Coronary artery (tissue), 2 donors: Measurements from ENCODE around the gene PHLPP2.

Experiments
- DNase-seq: peaks from one replicate; pipeline ENCODE4 v3.0.0-alpha.2; 2017; ENCODE audit warnings: low spot score
- H3K27ac ChIP-seq, 2 donors: fragments of 200-600 bp; sonication (generic); one replicate each; pipeline ENCODE4 v1.5.1; 2016 to 2019
- H3K4me3 ChIP-seq: fragments of 200-600 bp; sonication (generic); 2 replicates; pipeline ENCODE4 v1.5.1; 2016; ENCODE audit warnings: mild to moderate bottlenecking, moderate library complexity
- TF ChIP-seq, protein P1 (sequence below): fragments of 200-600 bp; sonication (generic); IDR thresholded peaks from one replicate; pipeline ENCODE4 v1.5.1; 2019; ENCODE audit warnings: antibody characterized with exemption

The PHLPP2 gene

DNA sequence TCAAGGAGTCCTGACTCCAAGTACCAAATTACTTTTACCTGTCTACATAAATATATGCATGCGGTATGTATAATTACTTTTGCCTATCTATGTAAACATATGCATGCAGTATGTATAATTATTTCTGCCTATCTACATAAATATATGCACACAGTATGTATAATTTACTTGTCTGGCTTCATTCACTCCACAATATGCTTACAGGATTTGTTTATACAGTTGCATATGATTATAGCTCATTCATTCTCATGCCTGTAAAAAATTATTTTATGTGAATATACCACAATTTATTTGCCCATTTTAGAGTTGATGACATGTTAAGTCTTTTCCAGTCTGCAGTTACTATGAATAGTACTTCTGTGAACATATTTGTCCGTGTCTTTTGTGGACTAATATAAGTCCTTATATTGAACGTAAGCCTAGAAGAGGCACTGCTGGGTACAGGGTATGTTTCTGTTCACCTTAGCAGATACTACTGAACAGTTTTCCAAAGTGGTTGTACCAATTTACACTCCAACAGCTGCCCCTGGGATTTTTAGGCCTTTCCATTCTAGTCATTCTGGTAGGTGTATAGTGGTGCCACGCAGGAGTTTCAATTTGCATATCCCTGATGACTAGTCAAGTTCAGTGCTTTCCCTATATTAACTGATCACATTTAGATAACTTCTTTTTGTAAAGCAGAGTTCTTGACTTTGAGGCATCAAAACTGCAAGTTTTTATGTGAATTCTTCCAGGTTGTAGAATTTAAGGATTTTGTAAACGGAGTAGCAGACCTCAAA is 51.5 kb downstream of the PHLPP2 start:
- Histone ChIP-seq H3K27ac (no peak overlapping the region), H3K4me3 (no peak overlapping the region)
- TF ChIP-seq, protein P1, sequence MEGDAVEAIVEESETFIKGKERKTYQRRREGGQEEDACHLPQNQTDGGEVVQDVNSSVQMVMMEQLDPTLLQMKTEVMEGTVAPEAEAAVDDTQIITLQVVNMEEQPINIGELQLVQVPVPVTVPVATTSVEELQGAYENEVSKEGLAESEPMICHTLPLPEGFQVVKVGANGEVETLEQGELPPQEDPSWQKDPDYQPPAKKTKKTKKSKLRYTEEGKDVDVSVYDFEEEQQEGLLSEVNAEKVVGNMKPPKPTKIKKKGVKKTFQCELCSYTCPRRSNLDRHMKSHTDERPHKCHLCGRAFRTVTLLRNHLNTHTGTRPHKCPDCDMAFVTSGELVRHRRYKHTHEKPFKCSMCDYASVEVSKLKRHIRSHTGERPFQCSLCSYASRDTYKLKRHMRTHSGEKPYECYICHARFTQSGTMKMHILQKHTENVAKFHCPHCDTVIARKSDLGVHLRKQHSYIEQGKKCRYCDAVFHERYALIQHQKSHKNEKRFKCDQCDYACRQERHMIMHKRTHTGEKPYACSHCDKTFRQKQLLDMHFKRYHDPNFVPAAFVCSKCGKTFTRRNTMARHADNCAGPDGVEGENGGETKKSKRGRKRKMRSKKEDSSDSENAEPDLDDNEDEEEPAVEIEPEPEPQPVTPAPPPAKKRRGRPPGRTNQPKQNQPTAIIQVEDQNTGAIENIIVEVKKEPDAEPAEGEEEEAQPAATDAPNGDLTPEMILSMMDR: no peak
- DNase-seq: no peak

DNA sequence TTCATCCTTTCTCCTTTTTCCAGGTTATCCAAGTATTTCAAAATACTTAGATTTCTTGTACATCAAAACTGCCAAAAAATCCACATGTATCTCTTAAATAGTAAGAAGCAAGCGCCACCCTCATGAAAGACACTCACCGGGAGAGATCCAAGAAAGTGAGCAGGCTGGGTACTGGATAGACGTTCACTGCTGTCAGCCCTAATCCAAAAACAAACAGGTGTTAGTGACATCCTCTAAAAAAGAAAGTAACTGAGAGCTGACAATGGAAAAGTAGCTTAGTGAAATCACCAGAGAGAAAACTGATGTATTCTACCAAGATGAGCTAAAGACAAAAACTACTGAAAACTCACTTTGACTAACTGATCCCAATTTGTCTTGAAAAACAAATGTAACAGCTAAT is 52.4 kb downstream of the PHLPP2 start:
- DNase-seq: no peak
- Histone ChIP-seq H3K4me3 (no peak overlapping the region), H3K27ac (no peak overlapping the region)
- TF ChIP-seq, protein P1: no peak

DNA sequence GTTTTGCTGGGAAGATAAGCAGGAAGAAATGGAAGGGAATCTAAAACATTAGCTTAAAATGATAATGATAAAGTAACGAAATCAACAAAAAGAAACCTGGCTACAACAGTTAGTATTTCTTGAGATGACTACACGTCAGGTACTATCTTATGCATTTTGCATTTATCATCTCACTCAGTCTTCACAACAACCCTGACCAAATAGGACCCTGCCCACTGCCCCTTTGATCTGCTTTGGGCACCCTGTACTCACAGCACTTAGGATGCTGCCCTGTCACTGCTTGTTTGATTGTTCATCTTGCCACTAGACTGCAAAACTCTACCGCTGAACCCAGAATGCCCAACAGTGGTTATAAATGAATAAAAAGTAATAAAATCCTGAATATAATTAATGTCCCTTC is 53.3 kb downstream of the PHLPP2 start:
- DNase-seq: no peak
- Histone ChIP-seq H3K4me3 (no peak overlapping the region), H3K27ac (no peak overlapping the region)
- TF ChIP-seq, protein P1: no peak

DNA sequence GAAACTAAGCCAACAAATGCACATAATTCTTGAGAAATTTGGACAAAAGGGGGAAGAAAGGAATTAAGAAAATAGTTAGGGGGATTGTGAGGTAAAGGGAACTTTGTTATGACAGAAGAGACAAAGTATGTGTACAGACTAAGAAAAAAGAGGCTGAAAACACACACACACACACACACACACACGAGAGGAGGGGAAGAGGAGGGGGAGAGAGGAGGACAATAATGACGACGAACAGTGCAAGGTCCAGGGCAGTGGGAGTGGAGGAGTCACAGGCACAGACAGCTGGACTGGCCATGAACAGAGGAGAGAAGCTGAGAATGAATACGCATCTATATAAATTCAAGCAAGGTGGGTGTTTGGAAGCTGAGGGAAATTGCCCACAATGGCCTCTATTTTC is 54.0 kb downstream of the PHLPP2 start:
- H3K4me3 ChIP-seq: no peak overlapping the region
- no peak overlapping the region for H3K27ac ChIP-seq
- TF ChIP-seq, protein P1: no peak
- DNase-seq: no peak

DNA sequence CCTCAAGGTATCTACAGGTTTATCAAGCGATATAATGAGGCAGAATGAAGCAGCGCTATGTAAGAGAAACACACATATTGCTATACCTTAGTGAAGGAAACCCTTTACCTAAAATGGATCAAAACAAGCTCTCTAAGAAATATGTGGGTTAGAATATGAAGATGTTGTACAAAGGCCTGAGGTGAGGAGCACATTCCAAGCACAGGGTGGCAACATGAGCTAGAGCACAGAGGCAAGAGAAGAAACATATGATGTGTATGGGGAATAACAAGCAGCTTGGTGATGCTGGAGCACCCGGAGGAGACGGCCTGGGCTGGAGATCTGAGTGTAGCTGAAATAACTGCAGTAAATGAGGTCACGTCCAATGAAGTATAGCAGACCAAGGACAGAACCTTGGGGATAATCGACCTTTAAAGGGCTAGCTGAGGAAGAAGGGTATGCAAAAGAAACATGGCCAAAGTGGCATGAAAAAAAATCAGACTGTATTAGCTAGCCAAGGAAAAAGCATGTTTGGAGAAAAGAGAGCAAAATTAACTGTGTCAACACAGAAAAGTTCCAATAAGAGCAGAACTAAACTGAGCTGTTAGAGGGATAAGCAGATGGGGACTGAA is 54.5 kb downstream of the PHLPP2 start:
- H3K4me3 ChIP-seq: no peak overlapping the region
- TF ChIP-seq, protein P1: no peak
- no peak overlapping the region for H3K27ac ChIP-seq
- no peak for DNase-seq

DNA sequence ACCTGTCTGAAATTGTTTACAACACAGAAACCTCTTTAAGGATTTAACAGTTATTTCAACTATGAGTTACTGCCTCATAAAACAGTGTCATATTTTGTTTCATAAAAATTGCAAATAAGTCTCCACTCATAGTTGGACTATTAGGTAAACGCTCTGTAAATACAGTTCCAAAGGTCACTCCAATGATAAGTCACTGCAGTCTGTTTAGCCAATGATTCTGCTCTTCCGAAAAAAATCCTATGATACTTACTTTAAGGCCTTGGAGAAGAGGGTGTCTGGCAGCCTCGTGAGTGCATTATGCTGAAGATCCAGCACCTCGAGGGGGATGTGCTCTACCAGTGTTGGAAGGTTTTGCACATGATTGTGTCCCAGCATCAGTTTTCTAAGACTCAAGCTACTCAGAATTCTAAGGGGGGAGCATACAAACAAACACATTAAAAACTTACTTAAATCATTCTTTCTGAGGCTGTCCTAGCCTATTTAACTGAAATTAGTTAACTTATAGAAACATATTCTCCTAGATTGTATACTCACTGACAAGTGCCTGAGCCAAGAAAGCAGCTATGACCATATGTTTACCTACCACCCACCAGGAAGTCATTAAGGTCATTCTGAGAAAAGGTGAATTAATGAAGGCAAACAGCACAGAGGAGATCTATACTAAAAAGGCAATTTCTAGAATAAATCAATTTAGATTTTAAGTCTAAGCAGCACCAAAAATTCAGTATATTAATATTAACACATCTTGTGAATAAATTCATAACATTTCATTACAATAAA is 57.4 kb downstream of the PHLPP2 start:
- no peak overlapping the region for H3K4me3 ChIP-seq
- no peak overlapping the region for H3K27ac ChIP-seq
- no peak for DNase-seq
- TF ChIP-seq, protein P1: no peak
